Measurements from ENCODE around the gene SBK2.

GRCh38 chr19:55479451-55480230 lies 57.3 kb downstream of the SBK2 start:
- TF ChIP-seq CTCF (IDR thresholded peaks at IDR 0.05; ENCODE audit: poor library complexity, severe bottlenecking) (no peak), EZH2 (IDR thresholded peaks at IDR 0.05; ENCODE audit: borderline replicate concordance, insufficient read depth, low read length, poor library complexity, severe bottlenecking) (no peak), TAF1 (IDR thresholded peaks at IDR 0.05; ENCODE audit: low read depth) (no peak), POLR2AphosphoS5 (IDR thresholded peaks at IDR 0.05) (no peak), EP300 (conservative IDR thresholded peaks at IDR 0.05; ENCODE audit: poor library complexity, severe bottlenecking) (no peak), REST (IDR thresholded peaks at IDR 0.05; ENCODE audit: borderline replicate concordance) (no peak), RAD21 (conservative IDR thresholded peaks at IDR 0.05) (no peak), SMC3 (conservative IDR thresholded peaks at IDR 0.05; ENCODE audit: poor library complexity) (no peak)
